H9 (cell line): Measurements from ENCODE around the gene OR2G6. TPM values are rescaled to one million over a fixed set of nuclear protein-coding genes. Genes with fewer than 3 reads are reported as not detected.
"Not testable (repeated sequence)": the region's sequence is repeated elsewhere in the genome, so short reads cannot be mapped to it uniquely, and the experiment has no call there.

Experiments
- DNase-seq: peaks from one replicate; pipeline ENCODE4 v3.0.0-alpha.2; 2017
- H2AFZ ChIP-seq: one replicate; pipeline ENCODE4 v1.6.1; 2013; ENCODE audit warnings: mild to moderate bottlenecking, low read length, control low read depth, moderate library complexity
- H2AK5ac ChIP-seq: 2 replicates; pipeline ENCODE4 v1.6.1; 2013; ENCODE audit warnings: low read length, control low read depth, mixed read lengths; ENCODE audit not compliant: insufficient read length
- H2BK120ac ChIP-seq: one replicate; pipeline ENCODE4 v1.6.1; 2013; ENCODE audit warnings: low read depth, mild to moderate bottlenecking, low read length, control low read depth, inconsistent platforms; ENCODE audit not compliant: poor library complexity, severe bottlenecking
- H2BK12ac ChIP-seq: 2 replicates; pipeline ENCODE4 v1.6.1; 2013; ENCODE audit warnings: low read length, control low read depth, mixed read lengths, low read depth; ENCODE audit not compliant: insufficient read length
- H2BK15ac ChIP-seq: 2 replicates; pipeline ENCODE4 v1.6.1; 2013; ENCODE audit warnings: low read depth, low read length, control low read depth
- H2BK20ac ChIP-seq: one replicate; pipeline ENCODE4 v1.6.1; 2013; ENCODE audit warnings: low read depth, mild to moderate bottlenecking, low read length, control low read depth, inconsistent platforms; ENCODE audit not compliant: poor library complexity, severe bottlenecking
- H2BK5ac ChIP-seq: 2 replicates; pipeline ENCODE4 v1.6.1; 2013; ENCODE audit warnings: low read length, control low read depth, mixed read lengths; ENCODE audit not compliant: insufficient read length
- H3K14ac ChIP-seq: 2 replicates; pipeline ENCODE4 v1.6.1; 2013; ENCODE audit warnings: low read length, control low read depth; ENCODE audit not compliant: insufficient read depth
- H3K18ac ChIP-seq: 2 replicates; pipeline ENCODE4 v1.6.1; 2013; ENCODE audit warnings: low read depth, mild to moderate bottlenecking, mixed read lengths, low read length, control low read depth; ENCODE audit not compliant: insufficient read length
- H3K23ac ChIP-seq: 2 replicates; pipeline ENCODE4 v1.6.1; 2013; ENCODE audit warnings: low read length, control low read depth, mixed read lengths, low read depth; ENCODE audit not compliant: insufficient read length
- H3K23me2 ChIP-seq: 2 replicates; pipeline ENCODE4 v1.6.1; 2013; ENCODE audit warnings: low read depth, mild to moderate bottlenecking, mixed read lengths, low read length, control low read depth; ENCODE audit not compliant: insufficient read length, poor library complexity, severe bottlenecking
- H3K27ac ChIP-seq: 2 replicates; pipeline ENCODE4 v1.5.1; 2013; ENCODE audit warnings: low read length, control low read depth, mixed read lengths, low read depth; ENCODE audit not compliant: insufficient read length
- H3K27me3 ChIP-seq: 2 replicates; pipeline ENCODE4 v1.6.1; 2013; ENCODE audit warnings: low read length, control low read depth, inconsistent platforms; ENCODE audit not compliant: insufficient read depth
- H3K4ac ChIP-seq: 2 replicates; pipeline ENCODE4 v1.6.1; 2013; ENCODE audit warnings: low read depth, mild to moderate bottlenecking, control low read depth, inconsistent platforms, low read length, moderate library complexity
- H3K4me1 ChIP-seq: 2 replicates; pipeline ENCODE4 v1.6.1; 2013; ENCODE audit warnings: low read length, control low read depth, inconsistent platforms; ENCODE audit not compliant: insufficient read depth
- H3K4me2 ChIP-seq: 2 replicates; pipeline ENCODE4 v1.6.1; 2013; ENCODE audit warnings: low read length, control low read depth, mixed read lengths; ENCODE audit not compliant: insufficient read length, insufficient read depth
- H3K56ac ChIP-seq: 2 replicates; pipeline ENCODE4 v1.6.1; 2013; ENCODE audit warnings: low read depth, mild to moderate bottlenecking, mixed read lengths, low read length, control low read depth; ENCODE audit not compliant: insufficient read length
- H3K79me1 ChIP-seq: 2 replicates; pipeline ENCODE4 v1.6.1; 2013; ENCODE audit warnings: low read depth, mild to moderate bottlenecking, moderate library complexity, low read length, control low read depth, inconsistent platforms; ENCODE audit not compliant: insufficient read depth, poor library complexity, severe bottlenecking
- H3K79me2 ChIP-seq: 2 replicates; pipeline ENCODE4 v1.6.1; 2013; ENCODE audit warnings: low read length, control low read depth, inconsistent platforms; ENCODE audit not compliant: insufficient read depth
- H3K9ac ChIP-seq: 2 replicates; pipeline ENCODE4 v1.6.1; 2013; ENCODE audit warnings: low read length, control low read depth, mixed read lengths; ENCODE audit not compliant: insufficient read length; ENCODE audit errors: extremely low read depth
- H3K9me3 ChIP-seq: one replicate; pipeline ENCODE4 v1.6.1; 2013; ENCODE audit warnings: low read depth, low read length, inconsistent platforms; ENCODE audit not compliant: control insufficient read depth
- H3T11ph ChIP-seq: one replicate; pipeline ENCODE4 v1.6.1; 2013; ENCODE audit warnings: mild to moderate bottlenecking, low read length, control low read depth, inconsistent platforms
- H4K20me1 ChIP-seq: one replicate; pipeline ENCODE4 v1.6.1; 2013; ENCODE audit not compliant: control insufficient read depth, insufficient read length, insufficient read depth
- H4K5ac ChIP-seq: 2 replicates; pipeline ENCODE4 v1.6.1; 2013; ENCODE audit warnings: low read depth, mild to moderate bottlenecking, mixed read lengths, low read length, control low read depth; ENCODE audit not compliant: insufficient read length
- H4K8ac ChIP-seq: replicated peaks from 2 replicates; pipeline ENCODE4 v1.6.1; 2013; ENCODE audit warnings: low read length, control low read depth, mixed read lengths, low read depth; ENCODE audit not compliant: insufficient read length
- H4K91ac ChIP-seq: 2 replicates; pipeline ENCODE4 v1.6.1; 2013; ENCODE audit warnings: low read depth, mild to moderate bottlenecking, moderate library complexity, mixed read lengths, low read length, control low read depth; ENCODE audit not compliant: insufficient read length
- H3K27ac Mint-ChIP-seq, 3 experiments: 2 replicates in 2 of 3; 3 replicates in 1 of 3; pipeline ENCODE4 v1.8.0; 2020 to 2021; ENCODE audit warnings: mixed read lengths in 3 of 3, mild to moderate bottlenecking in 1 of 3, moderate library complexity in 1 of 3
- H3K27me3 Mint-ChIP-seq: 2 replicates; pipeline ENCODE4 v1.8.0; 2021; ENCODE audit warnings: low read depth, mild to moderate bottlenecking, moderate library complexity, mixed read lengths
- H3K36me3 Mint-ChIP-seq, 3 experiments: 2 replicates in 2 of 3; 3 replicates in 1 of 3; pipeline ENCODE4 v1.8.0; 2020 to 2021; ENCODE audit warnings: low read depth in 3 of 3, mixed read lengths in 3 of 3; ENCODE audit not compliant: insufficient read depth in 1 of 3
- H3K4me1 Mint-ChIP-seq, 2 experiments: 2 replicates each; pipeline ENCODE4 v1.8.0; 2020; ENCODE audit warnings: mixed read lengths in 2 of 2
- H3K4me3 Mint-ChIP-seq, 2 experiments: 2 replicates in 1 of 2; 3 replicates in 1 of 2; pipeline ENCODE4 v1.8.0; 2020 to 2021; ENCODE audit warnings: mild to moderate bottlenecking in 2 of 2, mixed read lengths in 2 of 2, moderate library complexity in 1 of 2
- H3K9me3 Mint-ChIP-seq, 2 experiments: 2 replicates in 1 of 2; 3 replicates in 1 of 2; pipeline ENCODE4 v1.8.0; 2020; ENCODE audit warnings: mild to moderate bottlenecking in 2 of 2, mixed read lengths in 2 of 2, moderate library complexity in 1 of 2
- WGBS: extraction: QIAGEN DNeasy Blood & Tissue Kit; methylation state at CpG from one replicate; pipeline ENCODE4 v1.1.7; 2013; ENCODE audit warnings: missing lambda C conversion rate, low lambda C conversion rate, mixed read lengths; ENCODE audit not compliant: insufficient read length; ENCODE audit errors: extremely low coverage; 5-methylcytosine and 5-hydroxymethylcytosine counted together
- total RNA-seq: library from RNA; stranded (reverse); gene quantifications from 2 replicates; pipeline ENCODE4 v1.2.1, GENCODE V29; 2021

Gene OR2G6
- total RNA-seq, 1 experiment from 2014 or later = not detected

- H3K79me2 ChIP-seq, H3K4me2 ChIP-seq, H4K20me1 ChIP-seq, H3T11ph ChIP-seq, H3K18ac ChIP-seq, H3K56ac ChIP-seq, DNase-seq, H3K79me1 ChIP-seq, H3K27me3 Mint-ChIP-seq, H2AK5ac ChIP-seq, H2BK12ac ChIP-seq, H3K4me1 ChIP-seq, H3K4me1 Mint-ChIP-seq, H2AFZ ChIP-seq, H2BK20ac ChIP-seq, H3K27me3 ChIP-seq, H3K14ac ChIP-seq, H4K8ac ChIP-seq, H2BK15ac ChIP-seq, H3K27ac ChIP-seq, H3K23me2 ChIP-seq, H3K9ac ChIP-seq, H4K5ac ChIP-seq, H2BK120ac ChIP-seq, H4K91ac ChIP-seq, H3K4ac ChIP-seq, H3K4me3 Mint-ChIP-seq, H3K23ac ChIP-seq, H3K27ac Mint-ChIP-seq, H2BK5ac ChIP-seq: not testable (repeated sequence)
- WGBS = no CpG with 5 or more reads among the region's 2 CpGs
- H3K36me3 Mint-ChIP-seq = peaks cover 0 to 17% (median 4%) of the 10 kb centered on the region in 3 experiments; a peak in 4 of 7 replicates
- peaks cover 48 to 55% of the 10 kb centered on the region in 2 experiments for H3K9me3 Mint-ChIP-seq
- peaks cover 17% of the 10 kb centered on the region for H3K9me3 ChIP-seq
Observed at GRCh38 chr1:248473051-248473450, 34.8 kb upstream of the OR2G6 start, which contains the start of gene OR2T3. OR2T3 (plus strand) TSS chr1:248473351; CDS start chr1:248473351, 0 bp downstream.

DNA sequence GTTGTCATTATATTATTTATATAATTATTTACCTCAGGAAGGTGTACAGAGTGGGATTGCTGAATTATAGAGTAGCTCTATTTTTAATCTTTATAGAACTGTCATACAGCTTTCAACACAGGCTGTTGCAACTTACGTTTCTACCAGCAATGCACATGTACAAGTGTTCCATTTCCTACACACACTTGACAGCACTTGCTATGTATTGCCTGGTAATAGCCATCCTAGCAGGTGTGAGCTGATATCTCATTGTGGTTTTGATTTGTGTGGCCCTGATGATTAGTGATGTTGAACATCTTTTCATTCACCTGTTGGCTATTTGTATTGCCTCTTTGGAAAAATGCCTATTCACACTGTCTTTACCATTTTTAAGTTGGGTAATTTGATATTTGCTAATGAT lies 32.2 kb upstream of the OR2G6 start:
- not testable (repeated sequence) for H3K23ac ChIP-seq, H3K27ac ChIP-seq, H2BK120ac ChIP-seq, H3K79me2 ChIP-seq, H3T11ph ChIP-seq, H2BK20ac ChIP-seq, H2BK5ac ChIP-seq, H3K27me3 ChIP-seq, H3K4me1 Mint-ChIP-seq, H3K23me2 ChIP-seq, H3K27me3 Mint-ChIP-seq, DNase-seq, H3K4ac ChIP-seq, H2AK5ac ChIP-seq, H3K4me1 ChIP-seq, H3K27ac Mint-ChIP-seq, H4K5ac ChIP-seq, H2AFZ ChIP-seq, H3K4me3 Mint-ChIP-seq, H4K91ac ChIP-seq, H3K18ac ChIP-seq, H3K14ac ChIP-seq, H3K56ac ChIP-seq, H3K9ac ChIP-seq, H4K8ac ChIP-seq, H4K20me1 ChIP-seq, H2BK15ac ChIP-seq, H2BK12ac ChIP-seq, H3K4me2 ChIP-seq, H3K79me1 ChIP-seq, H3K9me3 ChIP-seq
- WGBS = no CpG with 5 or more reads among the region's 1 CpG
- H3K9me3 Mint-ChIP-seq = peaks cover 42 to 47% of the 10 kb centered on the region in 2 experiments
- H3K36me3 Mint-ChIP-seq = peaks cover 0 to 13% (median 4%) of the 10 kb centered on the region in 3 experiments; a peak in 4 of 7 replicates
